Measurements from ENCODE around the gene BPIFB2. TPM values are rescaled to one million over a fixed set of nuclear protein-coding genes. Genes with fewer than 3 reads are reported as not detected.

BPIFB2 gene, protein sequence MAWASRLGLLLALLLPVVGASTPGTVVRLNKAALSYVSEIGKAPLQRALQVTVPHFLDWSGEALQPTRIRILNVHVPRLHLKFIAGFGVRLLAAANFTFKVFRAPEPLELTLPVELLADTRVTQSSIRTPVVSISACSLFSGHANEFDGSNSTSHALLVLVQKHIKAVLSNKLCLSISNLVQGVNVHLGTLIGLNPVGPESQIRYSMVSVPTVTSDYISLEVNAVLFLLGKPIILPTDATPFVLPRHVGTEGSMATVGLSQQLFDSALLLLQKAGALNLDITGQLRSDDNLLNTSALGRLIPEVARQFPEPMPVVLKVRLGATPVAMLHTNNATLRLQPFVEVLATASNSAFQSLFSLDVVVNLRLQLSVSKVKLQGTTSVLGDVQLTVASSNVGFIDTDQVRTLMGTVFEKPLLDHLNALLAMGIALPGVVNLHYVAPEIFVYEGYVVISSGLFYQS
- not detected in 5 replicates for total RNA-seq (2022; extraction: Qiagen RNA extraction; ENCODE audit: low read depth)

DNA sequence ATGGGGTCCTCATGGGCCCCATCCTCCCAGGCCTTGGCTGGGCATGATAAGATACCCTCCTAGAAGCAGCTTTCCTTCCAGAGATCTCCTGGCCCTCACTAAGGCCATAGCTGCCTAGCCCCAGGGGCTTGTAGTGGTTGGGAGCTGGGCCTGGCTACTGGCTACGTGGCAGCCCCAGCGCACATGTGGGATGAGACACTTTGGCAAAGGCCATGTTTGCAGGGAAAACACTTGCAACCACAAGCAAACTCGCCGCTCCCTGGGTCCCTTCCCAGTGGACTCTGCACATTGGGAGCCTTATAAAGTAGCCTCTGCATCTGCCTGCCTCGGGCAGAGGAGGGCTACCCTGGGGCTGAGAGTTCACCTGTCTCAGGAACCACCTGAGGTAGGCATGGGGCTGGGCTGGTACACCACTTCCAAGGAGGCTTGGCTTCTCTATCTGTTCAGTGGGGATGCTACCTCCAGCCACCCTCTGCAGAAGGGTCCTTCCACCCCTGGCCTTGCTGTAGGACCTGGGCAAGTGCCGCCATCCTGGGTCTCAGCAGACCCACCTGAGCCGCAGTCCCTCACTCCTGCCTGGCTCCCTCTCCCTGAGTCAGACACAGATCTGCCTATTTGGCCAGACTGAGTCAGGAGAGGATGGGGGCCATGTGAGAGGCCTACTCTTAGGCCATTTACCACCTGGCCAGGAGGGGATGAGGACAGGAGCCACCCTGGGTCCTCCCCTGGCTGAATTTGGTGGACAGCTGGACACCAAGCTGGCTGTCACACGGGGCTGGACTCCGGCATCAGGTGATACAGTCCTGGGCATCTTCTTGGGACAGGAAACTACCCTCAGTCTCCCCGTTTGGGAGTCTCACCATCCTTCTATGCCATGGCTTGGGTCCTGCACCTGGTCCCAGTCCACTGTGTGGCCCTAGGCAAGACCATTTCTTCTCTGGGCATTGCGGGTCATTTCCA is at the start of gene BPIFB2:
TSS of gene BPIFB2 (plus strand) at position 329 of the 960 bp plus-strand sequence. CDS start 871 bp downstream, outside the sequence.

DNA sequence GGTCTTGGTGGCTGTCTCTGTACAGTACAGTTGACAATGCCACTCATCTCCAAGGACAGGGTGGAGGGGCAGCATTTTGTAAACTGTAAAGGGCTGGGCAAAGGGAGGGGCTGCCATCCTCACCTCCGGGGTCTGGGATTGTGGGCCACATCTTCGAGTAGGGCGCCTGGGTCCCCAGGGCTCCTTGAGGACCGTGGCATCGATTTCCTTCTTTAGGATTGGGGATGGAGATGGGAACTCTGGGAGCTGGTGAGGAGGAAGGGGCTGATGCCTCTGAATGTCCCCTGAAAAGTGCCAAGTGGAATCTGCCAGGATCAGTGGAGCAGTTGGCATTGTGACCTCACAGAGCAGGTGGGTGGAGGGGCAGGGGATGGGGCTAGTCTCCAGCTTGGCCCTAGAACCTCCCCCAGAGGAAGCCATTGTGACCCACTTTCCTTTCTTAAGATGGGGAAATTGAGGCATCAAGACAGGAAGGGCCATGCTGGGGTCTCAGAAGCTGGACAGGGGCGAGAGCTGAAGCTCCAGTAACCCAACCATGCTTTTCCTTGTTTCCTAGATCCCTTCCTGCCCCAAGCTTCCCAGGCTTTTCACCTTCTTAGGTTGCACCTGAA is 3.3 kb upstream of the BPIFB2 start, which contains the start of gene SUN5:
TSS of gene SUN5 (minus strand) at position 293 of the 611 bp plus-strand sequence. CDS start at position 200, 93 bp downstream.

DNA sequence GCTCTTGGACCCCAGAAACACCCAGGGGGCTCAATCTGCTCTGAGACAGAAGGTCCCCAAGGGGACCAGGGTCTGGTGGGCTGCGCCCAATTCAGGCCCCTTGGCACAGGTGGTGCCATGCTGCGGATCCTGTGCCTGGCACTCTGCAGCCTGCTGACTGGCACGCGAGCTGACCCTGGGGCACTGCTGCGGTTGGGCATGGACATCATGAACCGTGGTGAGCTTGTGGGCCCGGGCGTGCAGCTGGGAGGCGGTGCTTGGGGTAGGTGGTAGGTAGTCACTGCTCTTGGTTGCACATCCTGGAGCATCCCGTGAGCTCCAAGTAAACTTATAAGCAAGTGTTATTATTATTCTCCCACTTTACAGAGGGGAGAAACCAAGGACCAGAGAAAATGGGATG is 24.0 kb downstream of the BPIFB2 start, which contains the start of gene BPIFB6:
TSS of gene BPIFB6 (plus strand) at position 118 of the 400 bp plus-strand sequence. CDS start at position 118, 0 bp downstream.

DNA sequence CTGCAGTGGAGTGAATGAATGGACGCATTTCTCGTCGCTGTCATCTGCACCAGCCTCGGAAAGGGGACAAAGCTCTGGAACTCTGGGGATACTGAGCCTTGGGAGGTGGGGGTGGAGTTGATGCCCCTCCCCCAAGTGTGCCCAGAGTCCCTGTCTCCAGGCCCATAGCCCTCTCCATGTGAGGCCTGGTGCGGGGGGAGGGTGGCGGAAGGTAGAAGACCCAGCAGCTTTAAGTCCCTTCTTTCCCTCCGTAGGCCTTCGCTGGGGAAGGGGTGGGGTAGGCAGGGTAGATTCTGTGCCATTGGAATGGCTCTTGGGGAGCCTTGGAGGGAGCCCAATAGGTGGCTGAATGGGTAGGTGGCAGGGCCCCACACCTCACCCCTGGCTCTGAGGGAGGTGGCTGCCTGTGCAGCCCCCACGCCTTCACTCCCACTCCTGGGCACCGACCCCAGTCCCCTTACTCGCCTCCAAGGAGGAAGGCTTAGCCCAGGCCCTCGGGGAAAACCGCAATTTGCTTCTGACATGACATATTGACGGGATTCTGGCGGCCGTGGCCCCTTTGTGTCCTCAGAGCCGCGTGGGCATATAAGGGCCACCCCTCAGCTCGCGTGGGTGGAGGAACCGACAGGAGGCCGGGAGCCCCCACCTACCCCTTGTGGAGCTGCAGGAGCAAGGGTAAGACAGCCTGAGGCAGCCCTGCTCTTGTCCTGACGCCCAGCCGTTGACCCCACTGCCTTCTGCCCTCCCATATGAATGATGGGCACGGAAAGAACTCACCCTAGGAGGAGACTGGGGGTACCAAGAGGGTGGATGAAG is 46.0 kb downstream of the BPIFB2 start, which contains the start of gene BPIFB3:
TSS of gene BPIFB3 (plus strand) at position 613 of the 816 bp plus-strand sequence. CDS start 1,533 bp downstream, outside the sequence.

Other genes with a start within 250 kb of the BPIFB2 start
- gene DNMT3B, start 245.3 kb upstream of the BPIFB2 start, total RNA-seq (2022; extraction: Qiagen RNA extraction; ENCODE audit: low read depth) = 3.8 to 5.3 TPM (median 5.1 TPM) in 5 replicates
- 144 to 161 TPM (median 158 TPM) in 5 replicates for gene MAPRE1, start 187.8 kb upstream of the BPIFB2 start, total RNA-seq (2022; extraction: Qiagen RNA extraction; ENCODE audit: low read depth)
- gene EFCAB8, start 148.8 kb upstream of the BPIFB2 start, total RNA-seq (2022; extraction: Qiagen RNA extraction; ENCODE audit: low read depth) = not detected in 5 replicates
- gene SUN5, start 3.3 kb upstream of the BPIFB2 start, total RNA-seq (2022; extraction: Qiagen RNA extraction; ENCODE audit: low read depth) = not detected in 5 replicates
- not detected in 5 replicates for gene BPIFB6, start 23.9 kb downstream of the BPIFB2 start, total RNA-seq (2022; extraction: Qiagen RNA extraction; ENCODE audit: low read depth)
- not detected in 5 replicates for gene BPIFB3, start 46.2 kb downstream of the BPIFB2 start, total RNA-seq (2022; extraction: Qiagen RNA extraction; ENCODE audit: low read depth)
- gene BPIFB4, start 71.9 kb downstream of the BPIFB2 start, total RNA-seq (2022; extraction: Qiagen RNA extraction; ENCODE audit: low read depth) = not detected in 5 replicates
- not detected in 5 replicates for gene BPIFA2, start 160.5 kb downstream of the BPIFB2 start, total RNA-seq (2022; extraction: Qiagen RNA extraction; ENCODE audit: low read depth)
- not detected in 5 replicates for gene BPIFA3, start 209.6 kb downstream of the BPIFB2 start, total RNA-seq (2022; extraction: Qiagen RNA extraction; ENCODE audit: low read depth)
- not detected in 5 replicates for gene BPIFA1, start 228.3 kb downstream of the BPIFB2 start, total RNA-seq (2022; extraction: Qiagen RNA extraction; ENCODE audit: low read depth)

Measured in A549 treated with DMSO at 1 μM for 4 hours (cell line).